CD14-positive monocyte (primary cell): ENCODE measurements around the gene MDK. TPM values are rescaled to one million over a fixed set of nuclear protein-coding genes. Genes with fewer than 3 reads are reported as not detected.

Experiments used
- DNase-seq, 3 donors: peaks; one replicate each; pipeline ENCODE4 v3.0.0-alpha.2; 2011 to 2022
- H2AFZ ChIP-seq: 2 replicates; pipeline ENCODE4 v1.6.0; 2012; ENCODE audit warnings: mild to moderate bottlenecking, low read depth, low read length, inconsistent platforms; ENCODE audit not compliant: insufficient read depth, poor library complexity, severe bottlenecking
- H3K27ac ChIP-seq, 2 donors: 1 replicate in 1 of 2; 2 replicates in 1 of 2; pipeline ENCODE4 v1.5.1; 2012 to 2013; ENCODE audit warnings: low read length in 2 of 2, control low read depth in 1 of 2, inconsistent platforms in 1 of 2, low read depth in 1 of 2, mild to moderate bottlenecking in 1 of 2
- H3K27me3 ChIP-seq, 2 donors: one replicate each; pipeline versions ENCODE4 v1.6.0 to v1.6.1; 2011 to 2013; ENCODE audit warnings: low read length in 2 of 2; ENCODE audit not compliant: control insufficient read depth in 2 of 2, insufficient read depth in 2 of 2
- H3K36me3 ChIP-seq, 2 donors: replicated peaks in 1 of 2; 1 replicate in 1 of 2; 2 replicates in 1 of 2; pipeline versions ENCODE4 v1.5.1 to v1.6.1; 2012 to 2013; ENCODE audit warnings: low read length in 2 of 2, control low read depth in 1 of 2, inconsistent platforms in 1 of 2, mild to moderate bottlenecking in 1 of 2; ENCODE audit not compliant: insufficient read depth in 2 of 2, control insufficient read depth in 1 of 2
- H3K4me1 ChIP-seq, 2 donors: 1 replicate in 1 of 2; 2 replicates in 1 of 2; pipeline versions ENCODE4 v1.5.1 to v1.6.1; 2012 to 2013; ENCODE audit warnings: low read length in 2 of 2, control low read depth in 1 of 2, inconsistent platforms in 1 of 2, mild to moderate bottlenecking in 1 of 2, moderate library complexity in 1 of 2; ENCODE audit not compliant: insufficient read depth in 2 of 2, control insufficient read depth in 1 of 2
- H3K4me2 ChIP-seq: replicated peaks from 2 replicates; pipeline ENCODE3; 2012; ENCODE audit warnings: low read length, moderate library complexity, mild to moderate bottlenecking; ENCODE audit not compliant: poor library complexity, severe bottlenecking; ENCODE audit errors: extremely low read depth
- H3K4me3 ChIP-seq, 3 experiments: fragments of 200-600 bp in 1 of 3; sonication (generic) in 1 of 3; replicated peaks in 1 of 3; 1 replicate in 2 of 3; 2 replicates in 1 of 3; pipeline ENCODE4 v1.5.1; 2011 to 2013; ENCODE audit warnings: low read length in 3 of 3, mild to moderate bottlenecking in 3 of 3, control low read depth in 2 of 3, low read depth in 2 of 3, inconsistent platforms in 1 of 3, moderate library complexity in 1 of 3
- H3K79me2 ChIP-seq: 2 replicates; pipeline ENCODE4 v1.6.0; 2012; ENCODE audit warnings: mild to moderate bottlenecking, control low read depth, inconsistent platforms, low read length, moderate library complexity; ENCODE audit not compliant: insufficient read depth
- H3K9ac ChIP-seq: 2 replicates; pipeline ENCODE4 v1.6.0; 2017; ENCODE audit warnings: low read length, mild to moderate bottlenecking; ENCODE audit not compliant: insufficient read depth, poor library complexity, severe bottlenecking
- H3K9me3 ChIP-seq, 2 donors: replicated peaks in 1 of 2; 1 replicate in 1 of 2; 2 replicates in 1 of 2; pipeline versions ENCODE4 v1.5.1 to v1.6.1; 2012 to 2013; ENCODE audit warnings: low read length in 2 of 2, control low read depth in 1 of 2; ENCODE audit not compliant: control insufficient read depth in 1 of 2, insufficient read depth in 1 of 2
- H4K20me1 ChIP-seq: 2 replicates; pipeline ENCODE4 v1.6.0; 2012; ENCODE audit warnings: mild to moderate bottlenecking, low read length, control low read depth, moderate library complexity; ENCODE audit not compliant: insufficient read depth
- H3K27ac Mint-ChIP-seq, 7 donors: one replicate each; pipeline ENCODE4 v1.8.0; 2020; ENCODE audit warnings: mild to moderate bottlenecking in 7 of 7, mixed read lengths in 7 of 7, moderate library complexity in 6 of 7, inconsistent platforms in 2 of 7
- H3K27me3 Mint-ChIP-seq, 3 donors: one replicate each; pipeline ENCODE4 v1.8.0; 2021 to 2022; ENCODE audit warnings: low read depth in 3 of 3, mild to moderate bottlenecking in 3 of 3, mixed read lengths in 3 of 3, moderate library complexity in 3 of 3, inconsistent platforms in 1 of 3
- H3K36me3 Mint-ChIP-seq, 2 donors: one replicate each; pipeline ENCODE4 v1.8.0; 2020; ENCODE audit warnings: mixed read lengths in 2 of 2, inconsistent platforms in 1 of 2, mild to moderate bottlenecking in 1 of 2
- H3K4me1 Mint-ChIP-seq: one replicate; pipeline ENCODE4 v1.8.0; 2020; ENCODE audit warnings: mild to moderate bottlenecking, mixed read lengths
- H3K4me3 Mint-ChIP-seq, 2 donors: one replicate each; pipeline ENCODE4 v1.8.0; 2020; ENCODE audit warnings: mild to moderate bottlenecking in 2 of 2, mixed read lengths in 2 of 2, moderate library complexity in 1 of 2
- H3K9me3 Mint-ChIP-seq, 7 donors: one replicate each; pipeline ENCODE4 v1.8.0; 2020 to 2022; ENCODE audit warnings: mixed read lengths in 7 of 7, mild to moderate bottlenecking in 6 of 7, moderate library complexity in 6 of 7, inconsistent platforms in 2 of 7
- WGBS: methylation state at CpG from one replicate; pipeline ENCODE4 v1.1.5; 2013; ENCODE audit warnings: missing lambda C conversion rate; ENCODE audit not compliant: insufficient coverage; 5-methylcytosine and 5-hydroxymethylcytosine counted together
- intact Hi-C, 2 donors: fragments of 100-400 bp; cut with micrococcal nuclease; formaldehyde crosslinking; loops; one replicate each; pipeline versions ENCODE4 v1.15.0 to v1.15.1; 2023
- polyA plus RNA-seq, 3 donors: library from polyadenylated mRNA; depleted of rRNA in 1 of 3; unstranded in 2 of 3; stranded (reverse) in 1 of 3; fragments of 300-500 nt in 2 of 3; fragments of >200 nt in 1 of 3; fragmentation: Illumina TruSeq in 2 of 3; gene quantifications; 1 replicate in 2 of 3; 2 replicates in 1 of 3; pipeline ENCODE4 v1.2.3, GENCODE V29; 2012 to 2021
- TF ChIP-seq, protein P1 (sequence below): fragments of 200-600 bp; IDR thresholded peaks from one replicate; pipeline ENCODE4 v1.8.0; 2022; ENCODE audit warnings: antibody characterized with exemption, mild to moderate bottlenecking

Gene MDK
- polyA plus RNA-seq, 3 donors = 2.8 TPM; not detected in 2

DNA sequence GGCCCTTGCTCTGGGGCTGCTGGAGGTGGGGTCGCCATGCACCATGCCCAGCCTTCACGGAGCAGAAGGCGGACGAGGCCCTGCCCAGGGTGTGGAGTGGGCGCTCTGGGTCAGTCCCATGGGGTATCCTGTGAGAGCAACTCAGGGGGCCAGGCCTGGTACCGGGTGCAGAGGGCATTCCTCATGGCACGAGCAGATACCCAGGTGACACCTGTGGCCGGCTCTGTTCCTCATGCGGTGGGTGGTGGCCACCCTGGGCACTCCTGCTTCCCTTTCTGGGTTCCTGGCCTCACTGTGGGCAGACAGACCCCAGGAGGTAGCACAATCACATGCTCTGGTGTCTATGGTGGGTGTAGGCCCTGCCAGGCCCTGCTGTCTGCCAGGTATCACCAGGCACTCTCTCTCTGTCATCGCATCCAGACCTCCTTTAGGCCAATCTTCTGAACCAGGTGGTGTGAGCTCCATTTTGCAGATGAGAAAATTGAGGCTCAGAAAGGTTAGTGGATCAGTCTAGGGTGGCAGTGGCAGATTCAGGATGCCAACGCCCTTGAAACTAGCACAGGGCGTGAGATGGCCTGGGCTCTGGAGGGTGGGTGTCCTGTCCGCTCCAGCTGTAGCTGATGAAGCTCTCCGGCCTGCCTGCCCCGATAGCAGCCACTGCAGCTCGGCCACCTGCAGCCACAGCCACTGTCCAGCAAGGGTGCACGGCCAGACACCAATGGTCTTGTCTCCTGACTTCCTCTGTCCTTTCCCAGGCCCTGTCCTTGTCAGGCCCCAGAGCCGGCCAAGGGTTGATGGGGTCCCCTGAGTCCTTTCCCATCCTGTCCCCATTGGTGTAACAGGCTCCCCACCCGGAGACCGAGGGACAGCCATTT is 19.1 kb upstream of the MDK start:
- H2AFZ ChIP-seq = no peak overlapping the region
- peak overlapping the region; percentile 70 for H3K4me2 ChIP-seq
- Mint-ChIP-seq H3K9me3 (no peaks in the 10 kb centered on the region), H3K27ac (peak overlapping the region; percentile 92 to 98 (median 96)), H3K36me3 (peaks cover 17 to 48% of the 10 kb centered on the region in 2 donors), H3K4me3 (peak overlapping the region; percentile 27 to 60), H3K27me3 (peaks cover 0 to 5% (median 3%) of the 10 kb centered on the region in 3 donors), H3K4me1 (peaks cover 62% of the 10 kb centered on the region)
- H3K4me3 ChIP-seq = peak overlapping the region in 2 of 3 experiments; percentile 29 to 64
- H3K9me3 ChIP-seq = no peaks in the 10 kb centered on the region
- H3K9ac ChIP-seq = peak overlapping the region; percentile 82
- DNase-seq = no peak
- 45% methylated on average over 14 of the region's 20 CpGs for WGBS
- peaks cover 26 to 38% of the 10 kb centered on the region in 2 donors for H3K36me3 ChIP-seq
- TF ChIP-seq, protein P1, sequence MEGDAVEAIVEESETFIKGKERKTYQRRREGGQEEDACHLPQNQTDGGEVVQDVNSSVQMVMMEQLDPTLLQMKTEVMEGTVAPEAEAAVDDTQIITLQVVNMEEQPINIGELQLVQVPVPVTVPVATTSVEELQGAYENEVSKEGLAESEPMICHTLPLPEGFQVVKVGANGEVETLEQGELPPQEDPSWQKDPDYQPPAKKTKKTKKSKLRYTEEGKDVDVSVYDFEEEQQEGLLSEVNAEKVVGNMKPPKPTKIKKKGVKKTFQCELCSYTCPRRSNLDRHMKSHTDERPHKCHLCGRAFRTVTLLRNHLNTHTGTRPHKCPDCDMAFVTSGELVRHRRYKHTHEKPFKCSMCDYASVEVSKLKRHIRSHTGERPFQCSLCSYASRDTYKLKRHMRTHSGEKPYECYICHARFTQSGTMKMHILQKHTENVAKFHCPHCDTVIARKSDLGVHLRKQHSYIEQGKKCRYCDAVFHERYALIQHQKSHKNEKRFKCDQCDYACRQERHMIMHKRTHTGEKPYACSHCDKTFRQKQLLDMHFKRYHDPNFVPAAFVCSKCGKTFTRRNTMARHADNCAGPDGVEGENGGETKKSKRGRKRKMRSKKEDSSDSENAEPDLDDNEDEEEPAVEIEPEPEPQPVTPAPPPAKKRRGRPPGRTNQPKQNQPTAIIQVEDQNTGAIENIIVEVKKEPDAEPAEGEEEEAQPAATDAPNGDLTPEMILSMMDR = no peak
- peaks cover 98% of the 10 kb centered on the region for H4K20me1 ChIP-seq
- intact Hi-C loops = no loop called here
- peak overlapping the region; percentile 79 to 95 for H3K27ac ChIP-seq
- no peaks in the 10 kb centered on the region for H3K27me3 ChIP-seq
- H3K4me1 ChIP-seq = peaks cover 51 to 84% of the 10 kb centered on the region in 2 donors
- H3K79me2 ChIP-seq = peaks cover 100% of the 10 kb centered on the region

DNA sequence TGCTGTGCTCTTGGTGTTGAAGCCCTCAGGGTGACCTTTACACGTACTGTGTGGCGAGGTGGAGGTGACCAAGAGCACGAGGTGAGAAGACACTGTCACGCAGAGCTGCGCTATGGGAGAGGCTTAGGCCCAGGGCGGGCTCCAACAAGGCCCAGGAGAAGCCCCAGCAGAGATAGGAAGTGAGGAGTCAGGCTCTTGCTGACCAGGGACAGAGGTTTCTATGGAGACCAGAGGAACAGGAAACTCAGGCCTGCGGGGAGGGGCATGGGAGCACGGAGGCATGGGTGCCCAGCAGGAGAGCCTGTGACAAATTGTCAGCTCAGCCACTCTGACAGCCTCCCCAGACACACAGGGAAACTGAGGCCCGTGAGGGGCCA is 18.4 kb upstream of the MDK start:
- Histone ChIP-seq H3K27ac (peak overlapping the region; percentile 79 to 95), H3K9me3 (no peaks in the 10 kb centered on the region), H3K4me3 (peak overlapping the region in 1 of 3 experiments; percentile 64), H3K9ac (peak overlapping the region; percentile 82), H2AFZ (no peak overlapping the region), H3K4me2 (peak overlapping the region; percentile 70), H3K27me3 (no peaks in the 10 kb centered on the region), H3K79me2 (peaks cover 98% of the 10 kb centered on the region), H3K4me1 (peaks cover 45 to 78% of the 10 kb centered on the region in 2 donors), H4K20me1 (peaks cover 97% of the 10 kb centered on the region), H3K36me3 (peaks cover 31 to 42% of the 10 kb centered on the region in 2 donors)
- H3K4me3 Mint-ChIP-seq = peak overlapping the region; percentile 9 to 51
- intact Hi-C loops = no loop called here
- peaks cover 56% of the 10 kb centered on the region for H3K4me1 Mint-ChIP-seq
- peak overlapping the region; percentile 92 to 98 (median 96) for H3K27ac Mint-ChIP-seq
- H3K27me3 Mint-ChIP-seq = peaks cover 0 to 5% (median 3%) of the 10 kb centered on the region in 3 donors
- TF ChIP-seq, protein P1 = no peak
- WGBS = 29% methylated on average over 8 of the region's 9 CpGs
- peaks cover 18 to 46% of the 10 kb centered on the region in 2 donors for H3K36me3 Mint-ChIP-seq
- DNase-seq = peak; percentile 88 to 91 (median 90)
- H3K9me3 Mint-ChIP-seq = no peaks in the 10 kb centered on the region
